DOHH2 (cell line): Measurements from ENCODE around the gene GNGT2.

ENCODE experiments used
- H3F3A ChIP-seq: fragments of 200-600 bp; sonication (generic), shearing (Covaris generic); 2 replicates; pipeline ENCODE4 v1.6.0; 2016; ENCODE audit warnings: antibody characterized with exemption, mild to moderate bottlenecking; ENCODE audit not compliant: control insufficient read depth, insufficient read depth
- H3K27ac ChIP-seq: fragments of 200-600 bp; sonication (generic); 2 replicates; pipeline ENCODE4 v1.5.1; 2014; ENCODE audit warnings: low read depth, mild to moderate bottlenecking, low read length, moderate library complexity
- H3K27me3 ChIP-seq: fragments of 200-600 bp; sonication (generic); 2 replicates; pipeline ENCODE4 v1.6.1; 2014; ENCODE audit warnings: mild to moderate bottlenecking, low read length, mixed read lengths; ENCODE audit not compliant: control insufficient read depth
- H3K36me3 ChIP-seq: fragments of 200-600 bp; sonication (generic); 2 replicates; pipeline ENCODE4 v1.6.1; 2014; ENCODE audit warnings: mild to moderate bottlenecking, low read length, moderate library complexity, mixed read lengths; ENCODE audit not compliant: control insufficient read depth
- H3K4me1 ChIP-seq: fragments of 200-600 bp; sonication (generic); 2 replicates; pipeline ENCODE4 v1.6.1; 2014; ENCODE audit warnings: mild to moderate bottlenecking, low read length, mixed read lengths; ENCODE audit not compliant: control insufficient read depth
- H3K4me2 ChIP-seq: fragments of 200-600 bp; sonication (generic); 2 replicates; pipeline ENCODE4 v1.6.0; 2014; ENCODE audit warnings: mild to moderate bottlenecking, low read length, moderate library complexity
- H3K4me3 ChIP-seq: fragments of 200-600 bp; sonication (generic); 2 replicates; pipeline ENCODE4 v1.5.1; 2014; ENCODE audit warnings: mild to moderate bottlenecking, low read length, mixed read lengths
- H3K79me2 ChIP-seq: fragments of 200-600 bp; sonication (generic); 2 replicates; pipeline ENCODE4 v1.6.1; 2014; ENCODE audit warnings: mild to moderate bottlenecking, low read length, mixed read lengths; ENCODE audit not compliant: control insufficient read depth
- H3K9me2 ChIP-seq: fragments of 200-600 bp; sonication (generic); replicated peaks from 2 replicates; pipeline ENCODE4 v1.6.1; 2014; ENCODE audit warnings: mild to moderate bottlenecking, low read length, mixed read lengths; ENCODE audit not compliant: control insufficient read depth
- H3K9me3 ChIP-seq: fragments of 200-600 bp; sonication (generic); 2 replicates; pipeline ENCODE4 v1.6.1; 2014; ENCODE audit warnings: antibody characterized with exemption, low read length, mixed read lengths; ENCODE audit not compliant: control insufficient read depth, insufficient read depth
- H4K20me1 ChIP-seq: fragments of 200-600 bp; sonication (generic); 2 replicates; pipeline ENCODE4 v1.6.0; 2014; ENCODE audit warnings: low read depth, mild to moderate bottlenecking, antibody characterized with exemption, low read length, moderate library complexity; ENCODE audit not compliant: control insufficient read depth, insufficient read depth
- EZH2phosphoT487 ChIP-seq: fragments of 200-600 bp; sonication (generic); IDR thresholded peaks from 2 replicates; pipeline ENCODE4 v1.6.1; 2017; ENCODE audit warnings: borderline replicate concordance, mild to moderate bottlenecking, antibody characterized with exemption, low read length, moderate library complexity, mixed read lengths
- TF ChIP-seq, protein P1 (sequence below): fragments of 200-600 bp; sonication (generic); IDR thresholded peaks from one replicate; pipeline ENCODE4 v1.5.1; 2014; ENCODE audit warnings: antibody characterized with exemption, mild to moderate bottlenecking, low read depth, low read length; ENCODE audit not compliant: poor library complexity, severe bottlenecking

The GNGT2 gene

DNA sequence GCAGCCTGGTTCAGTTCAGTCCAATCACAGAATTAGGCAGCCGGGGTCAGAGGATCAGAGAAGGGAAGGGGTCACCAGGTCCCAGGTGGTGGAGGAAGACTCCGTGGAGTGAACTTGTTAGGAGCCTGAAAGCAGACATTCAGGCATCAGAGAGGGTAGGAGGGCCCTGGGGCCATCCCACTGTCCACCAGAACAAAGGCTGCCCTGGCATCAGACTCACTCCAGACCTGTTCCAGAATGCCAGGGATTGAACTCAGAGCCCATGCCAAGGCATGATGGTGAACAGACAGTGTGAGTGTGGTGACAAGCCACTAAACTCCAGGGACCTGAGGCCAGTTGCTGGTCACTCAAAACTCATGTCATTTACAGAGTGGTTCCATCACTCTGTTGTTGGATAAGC lies 40.2 kb downstream of the GNGT2 start:
- H4K20me1 ChIP-seq: no peaks in the 10 kb centered on the region
- peaks cover 33% of the 10 kb centered on the region for H3K27me3 ChIP-seq
- no peaks in the 10 kb centered on the region for H3K79me2 ChIP-seq
- no peaks in the 10 kb centered on the region for H3K36me3 ChIP-seq
- H3K4me1 ChIP-seq: no peaks in the 10 kb centered on the region
- no peak overlapping the region for H3K27ac ChIP-seq
- no peaks in the 10 kb centered on the region for H3F3A ChIP-seq
- H3K9me3 ChIP-seq: 0 out of 2 replicates have a peak, but pooled peaks cover under 1% of the 10 kb centered on the region
- no peak overlapping the region for H3K4me2 ChIP-seq
- no peak for TF ChIP-seq EZH2phosphoT487
- TF ChIP-seq, protein P1, sequence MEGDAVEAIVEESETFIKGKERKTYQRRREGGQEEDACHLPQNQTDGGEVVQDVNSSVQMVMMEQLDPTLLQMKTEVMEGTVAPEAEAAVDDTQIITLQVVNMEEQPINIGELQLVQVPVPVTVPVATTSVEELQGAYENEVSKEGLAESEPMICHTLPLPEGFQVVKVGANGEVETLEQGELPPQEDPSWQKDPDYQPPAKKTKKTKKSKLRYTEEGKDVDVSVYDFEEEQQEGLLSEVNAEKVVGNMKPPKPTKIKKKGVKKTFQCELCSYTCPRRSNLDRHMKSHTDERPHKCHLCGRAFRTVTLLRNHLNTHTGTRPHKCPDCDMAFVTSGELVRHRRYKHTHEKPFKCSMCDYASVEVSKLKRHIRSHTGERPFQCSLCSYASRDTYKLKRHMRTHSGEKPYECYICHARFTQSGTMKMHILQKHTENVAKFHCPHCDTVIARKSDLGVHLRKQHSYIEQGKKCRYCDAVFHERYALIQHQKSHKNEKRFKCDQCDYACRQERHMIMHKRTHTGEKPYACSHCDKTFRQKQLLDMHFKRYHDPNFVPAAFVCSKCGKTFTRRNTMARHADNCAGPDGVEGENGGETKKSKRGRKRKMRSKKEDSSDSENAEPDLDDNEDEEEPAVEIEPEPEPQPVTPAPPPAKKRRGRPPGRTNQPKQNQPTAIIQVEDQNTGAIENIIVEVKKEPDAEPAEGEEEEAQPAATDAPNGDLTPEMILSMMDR: no peak
- H3K4me3 ChIP-seq: no peak overlapping the region
- no peaks in the 10 kb centered on the region for H3K9me2 ChIP-seq

DNA sequence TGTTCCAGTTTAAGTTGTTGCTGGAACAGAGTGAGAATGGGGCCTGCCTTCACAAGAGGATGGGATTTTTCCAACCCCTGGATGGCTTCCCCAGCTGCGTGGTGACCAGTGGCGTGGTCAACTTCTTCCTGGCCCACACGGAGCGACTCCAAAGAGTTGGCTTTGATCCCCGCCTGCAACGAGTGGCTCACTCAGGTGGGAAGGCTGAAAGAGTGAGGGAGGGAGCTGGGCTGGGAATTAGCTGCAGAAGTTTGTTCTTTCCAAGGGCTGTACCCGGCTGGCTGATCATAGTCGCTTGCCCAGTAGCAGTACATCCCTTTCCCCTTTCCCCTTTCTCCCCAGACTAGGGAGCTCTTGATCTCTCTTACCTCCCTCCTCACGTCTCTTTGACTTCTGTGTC lies 41.7 kb downstream of the GNGT2 start:
- H3K4me3 ChIP-seq: no peak overlapping the region
- no peaks in the 10 kb centered on the region for H3K4me1 ChIP-seq
- no peaks in the 10 kb centered on the region for H3F3A ChIP-seq
- TF ChIP-seq, protein P1: no peak
- TF ChIP-seq EZH2phosphoT487: no peak
- no peaks in the 10 kb centered on the region for H3K9me2 ChIP-seq
- no peaks in the 10 kb centered on the region for H4K20me1 ChIP-seq
- H3K36me3 ChIP-seq: no peaks in the 10 kb centered on the region
- H3K9me3 ChIP-seq: no peaks in the 10 kb centered on the region
- no peak overlapping the region for H3K4me2 ChIP-seq
- peaks cover 37% of the 10 kb centered on the region for H3K27me3 ChIP-seq
- H3K27ac ChIP-seq: no peak overlapping the region
- H3K79me2 ChIP-seq: no peaks in the 10 kb centered on the region

DNA sequence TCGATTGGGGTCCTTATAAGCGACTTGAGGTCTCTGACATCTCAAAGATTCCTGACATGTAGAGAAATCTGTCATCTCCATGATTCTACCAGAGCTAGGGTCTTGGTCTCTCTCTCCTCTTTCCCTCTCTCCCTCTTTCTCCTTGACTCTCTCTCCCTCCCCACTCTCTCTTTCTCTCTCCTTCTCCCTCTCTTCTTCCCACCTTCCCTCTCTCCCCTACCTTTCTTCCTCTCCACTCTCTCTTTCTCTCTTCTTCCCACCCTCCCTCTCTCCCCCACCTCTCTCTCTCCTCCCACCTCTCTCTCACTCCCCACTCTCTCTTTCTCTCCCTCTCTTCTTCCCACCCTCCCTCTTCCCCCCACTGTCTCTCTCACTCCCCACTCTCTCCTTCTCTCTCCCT lies 45.2 kb downstream of the GNGT2 start:
- no peaks in the 10 kb centered on the region for H4K20me1 ChIP-seq
- H3K9me2 ChIP-seq: no peaks in the 10 kb centered on the region
- H3F3A ChIP-seq: no peaks in the 10 kb centered on the region
- no peaks in the 10 kb centered on the region for H3K4me1 ChIP-seq
- no peaks in the 10 kb centered on the region for H3K79me2 ChIP-seq
- no peak overlapping the region for H3K4me3 ChIP-seq
- no peak overlapping the region for H3K4me2 ChIP-seq
- H3K36me3 ChIP-seq: no peaks in the 10 kb centered on the region
- peaks cover 37% of the 10 kb centered on the region for H3K27me3 ChIP-seq
- H3K9me3 ChIP-seq: no peaks in the 10 kb centered on the region
- no peak overlapping the region for H3K27ac ChIP-seq
- TF ChIP-seq, protein P1: no peak
- TF ChIP-seq EZH2phosphoT487: no peak

DNA sequence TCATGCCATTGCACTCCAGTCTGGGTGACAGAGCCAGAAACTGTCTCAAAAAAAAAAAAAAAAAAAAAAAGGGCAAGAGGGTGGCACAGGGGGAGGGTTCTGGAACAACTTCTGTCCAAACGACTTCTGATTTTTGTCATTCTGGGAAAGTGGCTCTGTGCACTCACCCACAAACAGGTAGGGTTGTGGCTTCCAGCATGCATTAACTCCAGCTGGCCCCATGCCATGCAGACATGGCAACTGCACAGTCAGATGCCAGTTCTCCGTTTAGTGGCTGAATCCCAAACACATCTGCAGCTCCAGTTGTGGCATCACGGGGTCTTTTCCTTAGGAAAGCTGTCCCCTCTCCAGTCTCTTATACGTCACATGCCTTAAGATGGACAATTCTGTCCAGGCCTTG lies 47.5 kb downstream of the GNGT2 start:
- H3K36me3 ChIP-seq: no peaks in the 10 kb centered on the region
- H3K4me1 ChIP-seq: no peaks in the 10 kb centered on the region
- no peaks in the 10 kb centered on the region for H4K20me1 ChIP-seq
- H3K9me3 ChIP-seq: no peaks in the 10 kb centered on the region
- H3K4me3 ChIP-seq: no peak overlapping the region
- no peaks in the 10 kb centered on the region for H3F3A ChIP-seq
- no peaks in the 10 kb centered on the region for H3K9me2 ChIP-seq
- peaks cover 29% of the 10 kb centered on the region for H3K27me3 ChIP-seq
- no peak for TF ChIP-seq EZH2phosphoT487
- TF ChIP-seq, protein P1: no peak
- no peaks in the 10 kb centered on the region for H3K79me2 ChIP-seq
- H3K27ac ChIP-seq: no peak overlapping the region
- no peak overlapping the region for H3K4me2 ChIP-seq
